Nephron progenitor cell (in vitro differentiated cells): ENCODE results near the gene DNAH2.

ENCODE experiments used
- DNase-seq: peaks from one replicate; pipeline ENCODE4 v3.0.0; 2021
- H3K27ac Mint-ChIP-seq: 2 replicates; pipeline ENCODE4 v1.8.0; 2021; ENCODE audit warnings: mild to moderate bottlenecking, moderate library complexity, mixed read lengths
- H3K27me3 Mint-ChIP-seq: 2 replicates; pipeline ENCODE4 v1.8.0; 2021; ENCODE audit warnings: mild to moderate bottlenecking, low read depth, mixed read lengths; ENCODE audit not compliant: poor library complexity
- H3K36me3 Mint-ChIP-seq: 2 replicates; pipeline ENCODE4 v1.8.0; 2021; ENCODE audit warnings: low read depth, mixed read lengths
- H3K4me1 Mint-ChIP-seq: 2 replicates; pipeline ENCODE4 v1.8.0; 2021; ENCODE audit warnings: mixed read lengths
- H3K4me3 Mint-ChIP-seq: 2 replicates; pipeline ENCODE4 v1.8.0; 2021; ENCODE audit warnings: mild to moderate bottlenecking, moderate library complexity, mixed read lengths
- H3K9me3 Mint-ChIP-seq: 2 replicates; pipeline ENCODE4 v1.8.0; 2021; ENCODE audit warnings: mild to moderate bottlenecking, moderate library complexity, mixed read lengths
- TF ChIP-seq, protein P1 (sequence below): fragments of 200-600 bp; sonication (generic); IDR thresholded peaks from 2 replicates; pipeline ENCODE4 v1.5.0; 2021; ENCODE audit warnings: antibody characterized with exemption

The DNAH2 gene

GRCh38 chr17:7717756-7718350, 309 bp downstream of the DNAH2 start:
- Mint-ChIP-seq H3K4me3 (peak overlapping the region; percentile 86), H3K27ac (no peak overlapping the region), H3K36me3 (no peaks in the 10 kb centered on the region), H3K4me1 (peaks cover 72% of the 10 kb centered on the region), H3K9me3 (no peaks in the 10 kb centered on the region), H3K27me3 (peaks cover 51% of the 10 kb centered on the region)
- no peak for DNase-seq
- TF ChIP-seq, protein P1, sequence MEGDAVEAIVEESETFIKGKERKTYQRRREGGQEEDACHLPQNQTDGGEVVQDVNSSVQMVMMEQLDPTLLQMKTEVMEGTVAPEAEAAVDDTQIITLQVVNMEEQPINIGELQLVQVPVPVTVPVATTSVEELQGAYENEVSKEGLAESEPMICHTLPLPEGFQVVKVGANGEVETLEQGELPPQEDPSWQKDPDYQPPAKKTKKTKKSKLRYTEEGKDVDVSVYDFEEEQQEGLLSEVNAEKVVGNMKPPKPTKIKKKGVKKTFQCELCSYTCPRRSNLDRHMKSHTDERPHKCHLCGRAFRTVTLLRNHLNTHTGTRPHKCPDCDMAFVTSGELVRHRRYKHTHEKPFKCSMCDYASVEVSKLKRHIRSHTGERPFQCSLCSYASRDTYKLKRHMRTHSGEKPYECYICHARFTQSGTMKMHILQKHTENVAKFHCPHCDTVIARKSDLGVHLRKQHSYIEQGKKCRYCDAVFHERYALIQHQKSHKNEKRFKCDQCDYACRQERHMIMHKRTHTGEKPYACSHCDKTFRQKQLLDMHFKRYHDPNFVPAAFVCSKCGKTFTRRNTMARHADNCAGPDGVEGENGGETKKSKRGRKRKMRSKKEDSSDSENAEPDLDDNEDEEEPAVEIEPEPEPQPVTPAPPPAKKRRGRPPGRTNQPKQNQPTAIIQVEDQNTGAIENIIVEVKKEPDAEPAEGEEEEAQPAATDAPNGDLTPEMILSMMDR = no peak

GRCh38 chr17:7719661-7720060, 2.1 kb downstream of the DNAH2 start:
- TF ChIP-seq, protein P1 = no peak
- Mint-ChIP-seq H3K4me1 (peaks cover 63% of the 10 kb centered on the region), H3K27ac (no peak overlapping the region), H3K36me3 (no peaks in the 10 kb centered on the region), H3K4me3 (no peak overlapping the region), H3K27me3 (peaks cover 62% of the 10 kb centered on the region), H3K9me3 (no peaks in the 10 kb centered on the region)
- no peak for DNase-seq

DNA sequence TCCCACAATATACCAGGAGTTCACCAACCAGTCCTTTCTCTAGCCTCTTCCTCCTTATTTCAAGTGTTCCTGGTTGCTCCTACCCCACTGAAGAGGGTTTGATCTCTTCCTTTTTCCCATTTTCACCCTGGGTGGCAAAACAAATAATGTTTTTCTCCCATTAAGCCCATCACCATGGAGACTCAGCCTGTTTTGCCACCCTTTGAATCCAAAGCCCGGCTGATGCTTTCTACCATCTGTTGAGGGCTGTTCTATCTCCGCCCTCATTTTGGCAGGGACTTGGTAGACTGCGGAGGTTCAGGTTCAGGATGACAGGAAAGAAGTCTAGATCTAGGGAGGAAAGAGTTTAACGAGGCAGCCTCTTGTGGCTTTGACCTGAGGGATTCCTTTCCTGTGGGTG, 2.6 kb downstream of the DNAH2 start:
- TF ChIP-seq, protein P1 = no peak
- Mint-ChIP-seq H3K27me3 (peaks cover 62% of the 10 kb centered on the region), H3K4me3 (no peak overlapping the region), H3K36me3 (no peaks in the 10 kb centered on the region), H3K4me1 (peaks cover 60% of the 10 kb centered on the region), H3K9me3 (no peaks in the 10 kb centered on the region), H3K27ac (no peak overlapping the region)
- no peak for DNase-seq

GRCh38 chr17:7721612-7722011, 4.1 kb downstream of the DNAH2 start:
- Mint-ChIP-seq H3K27me3 (peaks cover 57% of the 10 kb centered on the region), H3K9me3 (no peaks in the 10 kb centered on the region), H3K4me1 (peaks cover 45% of the 10 kb centered on the region), H3K27ac (no peak overlapping the region), H3K4me3 (no peak overlapping the region), H3K36me3 (no peaks in the 10 kb centered on the region)
- TF ChIP-seq, protein P1 = no peak
- DNase-seq = no peak

DNA sequence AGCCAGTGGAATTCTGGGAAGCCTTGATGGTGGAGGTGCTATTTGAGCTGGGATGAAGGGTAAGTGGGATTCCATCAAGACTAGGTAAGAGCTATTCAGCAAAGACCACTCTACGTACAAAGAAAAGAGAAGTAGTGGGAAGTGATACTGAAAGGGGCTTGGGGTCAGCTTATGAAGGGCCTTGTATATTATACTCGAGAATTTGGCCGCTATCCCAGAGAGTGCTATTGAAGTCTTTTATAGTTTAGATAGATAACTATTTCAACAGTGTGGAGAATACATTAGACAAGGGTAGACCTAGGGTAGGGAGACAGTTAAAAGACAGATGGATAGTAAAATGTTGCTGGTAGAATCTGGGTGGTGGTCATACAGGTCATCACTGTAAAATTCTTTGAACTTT, 10.3 kb downstream of the DNAH2 start:
- Mint-ChIP-seq H3K4me3 (no peak overlapping the region), H3K4me1 (peaks cover 6% of the 10 kb centered on the region), H3K27me3 (peaks cover 24% of the 10 kb centered on the region), H3K9me3 (no peaks in the 10 kb centered on the region), H3K27ac (no peak overlapping the region), H3K36me3 (no peaks in the 10 kb centered on the region)
- no peak for DNase-seq
- TF ChIP-seq, protein P1 = no peak

- H3K36me3 Mint-ChIP-seq = no peaks in the 10 kb centered on the region
- no peak for DNase-seq
- TF ChIP-seq, protein P1 = no peak
- peaks cover 28% of the 10 kb centered on the region for H3K27me3 Mint-ChIP-seq
- H3K27ac Mint-ChIP-seq = no peak overlapping the region
- H3K4me3 Mint-ChIP-seq = no peak overlapping the region
- H3K9me3 Mint-ChIP-seq = no peaks in the 10 kb centered on the region
- no peaks in the 10 kb centered on the region for H3K4me1 Mint-ChIP-seq
These were observed 12.3 kb downstream of the DNAH2 start for GRCh38 chr17:7729816-7730215.
